Stimulated activated CD8-positive, alpha-beta memory T cell treated with anti-CD3 and anti-CD28 coated beads, Interleukin-15, amount 100 ng/mL, for 4 hours (primary cell): ENCODE data around the gene ZFAND2A.
"Not testable (repeated sequence)": the region's sequence is repeated elsewhere in the genome, so short reads cannot be mapped to it uniquely, and the experiment has no call there.

Source experiments
- DNase-seq, 2 donors: peaks; one replicate each; pipeline ENCODE4 v3.0.0-alpha.2; 2020; ENCODE audit warnings: low read depth in 2 of 2

ZFAND2A gene

GRCh38 chr7:1175597-1175966 lies 15.6 kb upstream of the ZFAND2A start:
- no peak for DNase-seq

- no peak for DNase-seq
Observed at GRCh38 chr7:1174881-1175596, 15.0 kb upstream of the ZFAND2A start.

- DNase-seq, result no peak
Observed at GRCh38 chr7:1174002-1174401, 14.0 kb upstream of the ZFAND2A start.

DNA sequence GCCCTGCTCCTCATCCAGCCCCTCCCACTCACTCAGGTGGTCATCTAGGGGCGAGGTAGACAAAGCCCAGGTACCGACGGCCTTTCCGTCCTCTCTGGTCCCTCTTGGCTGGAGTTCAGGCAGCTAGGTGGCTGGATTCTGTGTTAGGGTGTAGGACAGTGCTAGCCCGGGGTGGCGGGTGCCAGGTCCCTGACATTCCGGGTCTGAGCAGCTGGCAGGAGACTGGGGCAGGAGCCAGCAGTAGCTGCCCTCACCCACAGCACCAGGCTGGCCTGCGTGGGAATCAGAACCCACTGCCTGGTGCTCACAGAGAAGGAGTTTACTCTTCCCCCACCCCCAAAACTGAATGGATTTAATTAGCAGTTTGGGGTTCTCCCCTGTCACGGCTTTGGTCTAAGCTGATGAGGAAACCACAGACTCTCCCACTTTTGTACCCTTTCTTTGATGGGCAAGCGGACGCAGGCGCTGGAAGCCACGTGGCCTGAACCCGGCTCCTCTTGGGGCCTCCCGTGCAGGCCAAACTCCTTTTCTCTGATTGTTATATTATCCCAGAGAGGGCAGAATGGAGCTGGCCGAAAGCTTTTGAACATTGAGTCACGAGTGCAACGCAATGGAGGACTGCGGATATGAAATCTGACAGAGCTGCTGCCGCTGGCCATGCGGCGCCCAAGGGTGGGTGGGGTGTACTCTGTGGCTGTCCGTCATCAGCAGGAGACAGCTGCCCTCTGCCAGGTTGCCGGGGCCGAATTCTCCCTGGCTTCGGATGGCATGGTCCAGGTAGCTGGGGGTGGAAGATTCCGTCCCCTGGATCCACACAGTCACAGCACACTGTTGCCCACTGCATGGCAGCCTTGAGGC lies 12.9 kb upstream of the ZFAND2A start:
- no peak for DNase-seq

GRCh38 chr7:1171516-1171915 lies 11.5 kb upstream of the ZFAND2A start:
- not testable (repeated sequence) for DNase-seq

- DNase-seq, result no peak
Observed at GRCh38 chr7:1170741-1171501, 10.9 kb upstream of the ZFAND2A start.

- DNase-seq, result peak; percentile 73 to 85
Observed at GRCh38 chr7:1169409-1170368, 9.7 kb upstream of the ZFAND2A start.

DNA sequence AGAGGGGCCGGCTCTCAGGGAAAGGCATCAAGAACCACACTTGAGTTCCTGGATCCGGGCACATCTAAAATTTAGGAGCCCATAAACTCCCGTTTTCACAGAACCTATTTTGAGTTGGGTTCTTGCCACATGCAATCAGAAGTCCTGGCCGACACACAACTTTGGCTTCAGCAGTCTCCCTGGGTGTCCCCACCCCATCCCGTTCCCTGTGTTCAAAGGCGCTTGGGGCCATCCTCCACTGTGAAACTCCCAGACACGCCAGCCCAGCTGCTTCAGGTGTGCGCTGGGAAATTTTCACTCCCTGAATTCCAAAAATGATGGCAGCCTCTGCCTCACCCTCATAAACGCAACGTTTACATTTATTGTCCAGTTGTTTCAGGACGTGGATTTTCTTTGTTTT lies 8.4 kb upstream of the ZFAND2A start:
- DNase-seq, result no peak

GRCh38 chr7:1164436-1164835 lies 4.4 kb upstream of the ZFAND2A start:
- no peak for DNase-seq

GRCh38 chr7:1163121-1163520 lies 3.1 kb upstream of the ZFAND2A start:
- DNase-seq, result no peak

DNA sequence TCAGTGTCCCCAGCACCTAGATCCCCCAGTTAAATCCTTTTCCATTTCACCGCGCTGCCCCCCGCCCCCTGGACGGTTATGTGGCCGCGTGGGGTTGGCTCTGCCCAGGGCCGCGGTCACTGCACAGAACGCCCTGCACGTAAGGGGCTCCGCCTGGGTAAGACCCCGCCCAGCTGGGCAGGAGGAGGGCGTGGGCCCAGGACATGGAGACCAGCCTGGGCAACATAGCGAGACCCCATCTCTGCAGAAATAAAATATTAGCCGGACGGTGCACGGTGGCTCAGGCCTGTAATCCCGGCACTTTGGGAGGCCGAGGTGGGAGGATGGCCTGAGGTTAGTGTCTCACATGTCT lies 650 bp upstream of the ZFAND2A start:
- no peak for DNase-seq

DNA sequence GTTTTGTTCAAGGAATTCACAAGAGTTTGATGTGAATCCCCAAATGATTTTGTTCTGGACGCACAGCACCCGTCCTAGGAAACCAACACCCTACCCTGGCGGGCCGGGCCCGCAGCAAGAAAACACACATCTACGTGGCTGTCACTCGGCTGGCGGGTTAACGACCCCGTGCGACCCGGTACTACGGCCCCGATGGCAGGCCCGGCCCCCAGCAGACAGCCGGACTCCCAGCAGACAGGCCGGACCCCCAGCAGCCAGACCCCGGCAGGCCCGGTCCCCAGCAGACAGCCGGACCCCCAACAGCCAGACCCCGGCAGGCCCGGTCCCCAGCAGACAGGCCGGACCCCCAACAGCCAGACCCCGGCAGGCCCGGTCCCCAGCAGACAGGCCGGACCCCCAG lies 765 bp downstream of the ZFAND2A start:
- DNase-seq, result not testable (repeated sequence)

- DNase-seq, result no peak
Observed at GRCh38 chr7:1158203-1159126, 1.5 kb downstream of the ZFAND2A start.

- DNase-seq, result no peak
Observed at GRCh38 chr7:1156782-1157535, 3.0 kb downstream of the ZFAND2A start.

GRCh38 chr7:1155818-1156781 lies 3.9 kb downstream of the ZFAND2A start:
- not testable (repeated sequence) for DNase-seq

GRCh38 chr7:1154172-1154739 lies 5.7 kb downstream of the ZFAND2A start:
- DNase-seq, result no peak

DNA sequence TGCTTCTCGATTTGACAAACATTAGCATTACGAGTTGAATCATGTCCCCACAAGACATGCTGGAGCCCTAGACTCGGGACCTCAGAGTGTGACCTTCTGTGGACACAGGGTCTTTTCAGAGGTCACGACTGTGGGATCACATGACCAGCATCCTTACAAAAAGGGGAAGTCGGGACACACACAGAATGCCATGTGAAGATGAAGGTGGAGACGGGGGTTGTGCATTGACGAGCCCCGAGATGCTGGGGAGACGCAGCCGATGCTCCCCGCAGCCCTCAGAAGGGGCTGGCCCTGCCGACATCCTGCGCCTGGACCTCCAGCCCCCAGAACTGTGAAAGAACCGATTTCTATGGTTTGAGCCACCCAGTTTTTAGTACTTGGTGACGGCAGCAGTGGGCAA lies 7.5 kb downstream of the ZFAND2A start:
- no peak for DNase-seq
